Measurements from ENCODE around the gene SGSM1. TPM values are rescaled to one million over a fixed set of nuclear protein-coding genes. Genes with fewer than 3 reads are reported as not detected.

The SGSM1 gene
- total and polyA plus RNA-seq, 2 donors from 2014 or later = 3.6 to 4.7 TPM

DNA sequence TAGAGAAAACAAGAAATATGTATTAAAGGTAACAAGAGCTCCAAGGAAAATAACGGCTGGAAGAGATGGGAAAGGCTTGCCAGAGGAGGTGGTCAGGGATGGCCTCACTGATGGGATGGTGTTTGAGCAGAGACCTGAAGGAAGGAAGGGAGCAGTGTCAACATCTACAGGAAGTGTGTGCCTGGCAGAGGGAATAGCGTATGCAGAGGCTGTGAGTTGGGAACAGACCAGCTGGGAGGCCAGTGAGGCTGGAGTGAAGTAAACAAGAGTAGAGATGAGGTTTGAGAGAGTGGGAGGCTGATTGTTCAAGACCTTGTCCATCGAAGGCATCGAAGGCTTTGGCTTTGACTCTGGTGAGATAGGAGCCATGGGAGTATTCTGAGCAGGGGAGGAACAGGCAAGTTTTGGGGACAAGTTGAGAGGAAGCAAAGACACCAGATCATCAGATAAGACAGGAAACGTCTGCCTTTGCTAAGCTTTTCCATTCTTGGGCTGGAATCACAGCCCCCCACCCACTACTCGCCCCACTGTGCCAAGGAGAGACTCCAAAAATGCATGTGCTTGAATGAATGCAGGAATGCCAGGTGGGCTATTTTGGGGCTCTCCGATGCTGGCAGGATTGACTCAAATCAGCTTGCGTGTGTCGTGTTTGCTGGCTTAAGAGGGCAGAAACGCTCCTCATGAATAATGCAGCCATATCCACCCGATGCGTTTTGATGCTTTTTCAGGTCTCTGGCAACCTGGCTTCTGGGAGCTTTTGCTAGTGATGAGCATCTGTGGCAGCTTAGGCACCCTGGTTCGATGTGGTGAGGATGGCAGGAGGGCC, 7.2 kb downstream of the SGSM1 start:
- H3K27me3 ChIP-seq (ENCODE audit: control insufficient read depth, insufficient read depth, low read length) = no peaks in the 10 kb centered on the region
- no peak overlapping the region for H3K9ac ChIP-seq (ENCODE audit: low read length in 3 of 3)
- peaks cover 0 to 18% (median 0%) of the 10 kb centered on the region in 3 donors for H3K4me1 ChIP-seq (ENCODE audit: control insufficient read depth in 2 of 3, insufficient read depth in 2 of 3, low read depth in 1 of 3, low read length in 3 of 3)
- no peak for FAIRE-seq
- TF ChIP-seq, protein P1, sequence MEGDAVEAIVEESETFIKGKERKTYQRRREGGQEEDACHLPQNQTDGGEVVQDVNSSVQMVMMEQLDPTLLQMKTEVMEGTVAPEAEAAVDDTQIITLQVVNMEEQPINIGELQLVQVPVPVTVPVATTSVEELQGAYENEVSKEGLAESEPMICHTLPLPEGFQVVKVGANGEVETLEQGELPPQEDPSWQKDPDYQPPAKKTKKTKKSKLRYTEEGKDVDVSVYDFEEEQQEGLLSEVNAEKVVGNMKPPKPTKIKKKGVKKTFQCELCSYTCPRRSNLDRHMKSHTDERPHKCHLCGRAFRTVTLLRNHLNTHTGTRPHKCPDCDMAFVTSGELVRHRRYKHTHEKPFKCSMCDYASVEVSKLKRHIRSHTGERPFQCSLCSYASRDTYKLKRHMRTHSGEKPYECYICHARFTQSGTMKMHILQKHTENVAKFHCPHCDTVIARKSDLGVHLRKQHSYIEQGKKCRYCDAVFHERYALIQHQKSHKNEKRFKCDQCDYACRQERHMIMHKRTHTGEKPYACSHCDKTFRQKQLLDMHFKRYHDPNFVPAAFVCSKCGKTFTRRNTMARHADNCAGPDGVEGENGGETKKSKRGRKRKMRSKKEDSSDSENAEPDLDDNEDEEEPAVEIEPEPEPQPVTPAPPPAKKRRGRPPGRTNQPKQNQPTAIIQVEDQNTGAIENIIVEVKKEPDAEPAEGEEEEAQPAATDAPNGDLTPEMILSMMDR (IDR thresholded peaks at IDR 0.05; ENCODE audit: borderline replicate concordance, extremely low read depth, insufficient read depth) = no peak
- intact Hi-C loops (cut with DNase I) = no loop called here
- no peak overlapping the region for H3K27ac ChIP-seq (ENCODE audit: low read depth in 2 of 2, low read length in 2 of 2)
- DNase-seq = no peak
- H3K4me3 ChIP-seq (ENCODE audit: low read length in 3 of 3) = no peak overlapping the region
- H3K9me3 ChIP-seq (ENCODE audit: control insufficient read depth in 2 of 3, insufficient read depth in 1 of 3, low read length in 3 of 3) = no peaks in the 10 kb centered on the region
- no peaks in the 10 kb centered on the region for H3K36me3 ChIP-seq (ENCODE audit: control insufficient read depth in 2 of 3, insufficient read depth in 3 of 3, low read length in 3 of 3)

DNA sequence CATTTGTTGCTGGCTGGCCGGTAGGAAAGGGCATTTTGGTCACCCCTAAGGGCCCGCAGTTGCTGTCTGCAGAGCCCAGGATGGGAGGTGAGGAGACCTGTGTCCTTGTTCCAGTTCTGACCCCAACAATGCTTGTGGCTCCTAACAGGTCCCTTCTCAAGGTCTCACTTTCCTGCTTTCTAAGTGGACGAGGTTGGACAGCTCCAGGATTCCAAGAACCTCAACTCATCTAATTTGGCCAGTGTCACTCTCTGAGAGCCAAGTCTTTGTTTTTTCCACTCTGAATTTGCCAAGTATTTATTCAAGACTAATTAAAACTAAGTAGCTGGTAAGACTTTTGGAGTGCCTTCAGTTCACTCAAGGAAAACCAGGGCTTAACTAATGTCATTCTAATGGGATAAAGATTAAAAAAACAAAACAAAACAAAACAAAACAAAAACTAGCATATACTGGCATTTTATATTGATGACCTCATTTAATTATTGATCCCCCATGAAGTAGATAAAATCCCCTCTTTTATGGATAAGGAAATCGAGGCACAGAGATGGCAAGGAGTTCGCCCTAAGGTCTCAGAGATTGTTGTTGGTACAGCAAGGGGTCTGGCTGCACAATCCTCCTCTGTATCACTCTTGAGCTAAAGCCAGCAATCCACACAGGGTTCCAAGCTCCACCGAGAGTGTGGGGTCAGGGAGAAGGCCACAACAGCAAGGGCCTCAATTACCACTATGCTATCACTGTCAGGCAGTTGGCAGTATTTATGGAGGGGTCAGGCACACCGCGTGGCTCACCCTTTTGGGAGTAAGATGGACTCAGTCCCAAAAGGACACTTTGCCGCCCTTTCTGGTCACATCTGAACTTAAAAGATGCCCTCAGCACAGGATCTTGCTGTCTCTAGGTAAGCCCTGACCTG, 8.1 kb downstream of the SGSM1 start:
- no peak overlapping the region for H3K4me3 ChIP-seq (ENCODE audit: low read length in 3 of 3)
- H3K27ac ChIP-seq (ENCODE audit: low read depth in 2 of 2, low read length in 2 of 2) = no peak overlapping the region
- H3K36me3 ChIP-seq (ENCODE audit: control insufficient read depth in 2 of 3, insufficient read depth in 3 of 3, low read length in 3 of 3) = no peaks in the 10 kb centered on the region
- H3K9me3 ChIP-seq (ENCODE audit: control insufficient read depth in 2 of 3, insufficient read depth in 1 of 3, low read length in 3 of 3) = no peaks in the 10 kb centered on the region
- DNase-seq (no peak), FAIRE-seq (no peak)
- intact Hi-C loops (cut with DNase I) = no loop called here
- TF ChIP-seq, protein P1 (IDR thresholded peaks at IDR 0.05; ENCODE audit: borderline replicate concordance, extremely low read depth, insufficient read depth) = no peak
- peaks cover 0 to 14% (median 0%) of the 10 kb centered on the region in 3 donors for H3K4me1 ChIP-seq (ENCODE audit: control insufficient read depth in 2 of 3, insufficient read depth in 2 of 3, low read depth in 1 of 3, low read length in 3 of 3)
- H3K27me3 ChIP-seq (ENCODE audit: control insufficient read depth, insufficient read depth, low read length) = no peaks in the 10 kb centered on the region
- H3K9ac ChIP-seq (ENCODE audit: low read length in 3 of 3) = no peak overlapping the region

DNA sequence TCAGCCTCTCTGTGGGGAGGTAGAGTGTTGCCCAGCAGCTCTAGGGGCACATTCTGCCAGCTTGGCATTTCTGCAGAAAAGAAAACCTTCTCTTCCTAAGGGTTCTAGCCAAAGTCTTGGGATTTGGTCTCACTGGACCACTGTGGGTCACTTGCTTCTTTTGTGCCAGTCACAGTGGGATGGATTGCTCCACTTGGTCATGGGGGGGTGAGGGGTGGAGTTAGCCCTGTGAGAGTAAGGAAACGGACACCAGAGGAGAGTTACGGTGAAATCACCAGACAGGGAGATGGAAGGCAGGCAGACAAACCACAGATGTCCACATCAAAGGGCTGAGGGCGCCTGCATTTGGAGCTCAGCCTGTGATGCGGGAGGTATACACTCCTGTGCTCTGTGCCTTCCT, 10.8 kb downstream of the SGSM1 start:
- Histone ChIP-seq H3K36me3 (ENCODE audit: control insufficient read depth in 2 of 3, insufficient read depth in 3 of 3, low read length in 3 of 3) (no peaks in the 10 kb centered on the region), H3K27ac (ENCODE audit: low read depth in 2 of 2, low read length in 2 of 2) (no peak overlapping the region), H3K9me3 (ENCODE audit: control insufficient read depth in 2 of 3, insufficient read depth in 1 of 3, low read length in 3 of 3) (no peaks in the 10 kb centered on the region), H3K4me1 (ENCODE audit: control insufficient read depth in 2 of 3, insufficient read depth in 2 of 3, low read depth in 1 of 3, low read length in 3 of 3) (peaks cover 0 to 9% (median 5%) of the 10 kb centered on the region in 3 donors), H3K27me3 (ENCODE audit: control insufficient read depth, insufficient read depth, low read length) (no peaks in the 10 kb centered on the region), H3K4me3 (ENCODE audit: low read length in 3 of 3) (no peak overlapping the region), H3K9ac (ENCODE audit: low read length in 3 of 3) (no peak overlapping the region)
- TF ChIP-seq, protein P1 (IDR thresholded peaks at IDR 0.05; ENCODE audit: borderline replicate concordance, extremely low read depth, insufficient read depth) = no peak
- no peak for FAIRE-seq
- DNase-seq = peak in 1 of 5 donors; percentile 23
- intact Hi-C loops (cut with DNase I) = no loop called here
